GM23248 (cell line): ENCODE measurements around the gene SH3PXD2A. TPM values are rescaled to one million over a fixed set of nuclear protein-coding genes. Genes with fewer than 3 reads are reported as not detected.

Experiments used
- DNase-seq: peaks from one replicate; pipeline ENCODE4 v3.0.0-alpha.2; 2015
- H2AFZ ChIP-seq: fragments of 200-600 bp; sonication (generic); 2 replicates; pipeline ENCODE4 v1.6.1; 2016; ENCODE audit warnings: antibody characterized with exemption
- H3F3A ChIP-seq: fragments of 200-600 bp; sonication (generic); 2 replicates; pipeline ENCODE4 v1.6.1; 2016; ENCODE audit warnings: mild to moderate bottlenecking, antibody characterized with exemption, mixed run types; ENCODE audit not compliant: insufficient read depth
- H3K27ac ChIP-seq: fragments of 200-600 bp; sonication (generic); 2 replicates; pipeline ENCODE4 v1.5.1; 2016; ENCODE audit warnings: mild to moderate bottlenecking
- H3K27me3 ChIP-seq: fragments of 200-600 bp; sonication (generic); replicated peaks from 2 replicates; pipeline ENCODE4 v1.6.1; 2016; ENCODE audit warnings: mild to moderate bottlenecking; ENCODE audit not compliant: insufficient read depth
- H3K36me3 ChIP-seq: fragments of 200-600 bp; sonication (generic); 2 replicates; pipeline ENCODE4 v1.6.1; 2016; ENCODE audit warnings: low read depth, mild to moderate bottlenecking
- H3K4me1 ChIP-seq: fragments of 200-600 bp; sonication (generic); 2 replicates; pipeline ENCODE4 v1.6.1; 2016; ENCODE audit warnings: mild to moderate bottlenecking; ENCODE audit not compliant: insufficient read depth
- H3K4me2 ChIP-seq: fragments of 200-600 bp; sonication (generic); one replicate; pipeline ENCODE4 v1.6.1; 2016; ENCODE audit warnings: mild to moderate bottlenecking; ENCODE audit not compliant: unreplicated experiment
- H3K4me3 ChIP-seq: fragments of 200-600 bp; sonication (generic); 2 replicates; pipeline ENCODE4 v1.5.1; 2016; ENCODE audit warnings: mild to moderate bottlenecking
- H3K79me2 ChIP-seq: fragments of 200-600 bp; sonication (generic); 2 replicates; pipeline ENCODE4 v1.6.1; 2016; ENCODE audit warnings: mild to moderate bottlenecking; ENCODE audit not compliant: insufficient read depth
- H3K9ac ChIP-seq: fragments of 200-600 bp; sonication (generic); 2 replicates; pipeline ENCODE4 v1.6.1; 2016; ENCODE audit warnings: mild to moderate bottlenecking
- H3K9me2 ChIP-seq: fragments of 200-600 bp; sonication (generic); 2 replicates; pipeline ENCODE4 v1.6.1; 2016; ENCODE audit warnings: mixed run types, mild to moderate bottlenecking, moderate library complexity; ENCODE audit not compliant: insufficient read depth
- H3K9me3 ChIP-seq: fragments of 200-600 bp; sonication (generic); one replicate; pipeline ENCODE4 v1.6.1; 2017; ENCODE audit warnings: low read depth
- H4K20me1 ChIP-seq: fragments of 200-600 bp; sonication (generic); 2 replicates; pipeline ENCODE4 v1.6.0; 2016; ENCODE audit not compliant: insufficient read depth
- EZH2 ChIP-seq: fragments of 200-600 bp; sonication (generic); IDR thresholded peaks from 2 replicates; pipeline ENCODE4 v1.6.1; 2018; ENCODE audit warnings: antibody characterized with exemption, mild to moderate bottlenecking; ENCODE audit not compliant: insufficient read depth, poor library complexity, severe bottlenecking
- EZH2phosphoT487 ChIP-seq: fragments of 200-600 bp; sonication (generic); IDR thresholded peaks from 2 replicates; pipeline ENCODE4 v1.6.1; 2018; ENCODE audit warnings: antibody characterized with exemption, moderate library complexity, mild to moderate bottlenecking, low read depth; ENCODE audit not compliant: insufficient read depth
- WGBS, 2 experiments: methylation state at CpG; one replicate each; pipeline ENCODE4 v1.1.6; 2015 to 2017; ENCODE audit warnings: low lambda C conversion rate in 2 of 2, low coverage in 1 of 2; ENCODE audit errors: missing lambda C conversion rate in 2 of 2; 5-methylcytosine and 5-hydroxymethylcytosine counted together
- in situ Hi-C: fragments of 300-500 bp; cut with MboI; formaldehyde crosslinking; loops from 2 replicates; pipeline ENCODE4 v1.15.0; 2020
- polyA plus RNA-seq: library from polyadenylated mRNA; unstranded; fragments of >200 nt; fragmentation: Nextera tagmentation; extraction: Ambion mirVana; gene quantifications from 2 replicates; pipeline ENCODE4 v1.2.1, GENCODE V29; 2016
- total RNA-seq: library from RNA; depleted of rRNA; stranded (reverse); fragments of >200 nt; shearing (Covaris generic); gene quantifications from 2 replicates; pipeline ENCODE4 v1.2.3, GENCODE V29; 2014

Gene SH3PXD2A
- total and polyA plus RNA-seq, 2 experiments from 2014 or later = 34.0 to 58.0 TPM

DNA sequence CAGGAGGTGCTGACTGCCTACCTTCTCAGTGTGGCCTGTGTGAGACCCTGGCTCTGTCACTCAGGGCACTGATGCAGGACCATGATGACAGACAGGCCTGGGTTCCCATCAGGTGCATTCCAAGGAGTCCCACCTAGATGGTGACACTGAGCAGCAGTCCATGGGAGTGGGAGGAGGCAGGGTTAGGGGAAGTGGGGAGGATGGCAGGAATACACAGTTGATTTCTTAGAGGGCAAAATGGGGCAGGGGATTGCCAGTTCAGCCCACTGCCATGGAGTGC lies 155.0 kb downstream of the SH3PXD2A start:
- no peaks in the 10 kb centered on the region for H3K9me3 ChIP-seq
- peaks cover 20% of the 10 kb centered on the region for H3K4me1 ChIP-seq
- no peak overlapping the region for H3K4me3 ChIP-seq
- no peak overlapping the region for H3K4me2 ChIP-seq
- no peak overlapping the region for H3K9ac ChIP-seq
- H3K36me3 ChIP-seq = no peaks in the 10 kb centered on the region
- DNase-seq = no peak
- no peak overlapping the region for H3K27ac ChIP-seq
- TF ChIP-seq EZH2phosphoT487 = no peak
- no peaks in the 10 kb centered on the region for H4K20me1 ChIP-seq
- H3K79me2 ChIP-seq = no peaks in the 10 kb centered on the region
- H2AFZ ChIP-seq = no peak overlapping the region
- H3F3A ChIP-seq = peaks cover 21% of the 10 kb centered on the region
- H3K27me3 ChIP-seq = no peaks in the 10 kb centered on the region
- no peaks in the 10 kb centered on the region for H3K9me2 ChIP-seq
- in situ Hi-C loops = loop anchor here (25.0 kb wide), 1 partner anchor 512 kb away; no protein-coding TSS in a partner anchor

DNA sequence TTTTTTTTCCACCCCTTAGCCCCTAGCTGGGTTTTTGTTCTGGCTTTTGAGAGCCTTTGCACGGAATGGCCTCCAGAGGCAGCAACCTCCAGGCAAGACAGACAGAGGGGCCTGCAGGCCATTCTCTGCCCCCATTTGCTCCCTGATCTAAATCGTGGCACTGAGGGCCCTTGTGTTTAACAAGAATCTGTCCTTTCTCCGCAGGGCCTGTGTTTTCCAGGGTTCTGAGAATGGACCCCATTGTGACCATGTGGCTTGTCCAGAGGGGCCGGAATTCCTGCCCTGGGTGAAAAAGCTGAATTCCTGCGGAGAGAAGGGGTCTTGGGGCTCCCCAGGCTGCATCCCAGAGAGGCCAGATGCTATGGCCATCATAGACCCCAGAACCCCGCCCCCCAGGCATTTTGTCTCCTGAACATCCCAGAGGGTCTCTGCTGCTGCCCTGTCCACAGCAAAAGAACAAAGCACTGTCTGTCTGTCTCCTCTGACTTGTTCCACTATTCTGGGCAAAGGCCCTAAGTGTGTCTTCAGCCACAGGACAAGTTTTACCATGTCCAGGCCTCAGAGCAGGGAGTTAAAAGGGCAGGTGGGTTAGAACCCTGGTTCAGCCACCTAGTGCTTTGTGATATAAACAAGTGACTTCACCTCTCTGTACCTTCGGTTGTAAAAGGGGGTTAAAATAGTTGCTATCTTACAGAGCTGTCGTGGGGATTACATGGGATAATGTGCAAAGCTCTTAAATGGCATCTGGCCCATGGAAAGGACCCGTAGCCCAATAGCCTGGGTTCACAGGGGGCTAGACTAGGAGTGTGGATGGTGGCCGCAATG lies 155.6 kb downstream of the SH3PXD2A start:
- H3K27me3 ChIP-seq = no peaks in the 10 kb centered on the region
- H3K4me2 ChIP-seq = no peak overlapping the region
- no peaks in the 10 kb centered on the region for H3K9me3 ChIP-seq
- no peaks in the 10 kb centered on the region for H3K9me2 ChIP-seq
- TF ChIP-seq EZH2 (no peak), EZH2phosphoT487 (no peak)
- in situ Hi-C loops = loop anchor here (25.0 kb wide), 1 partner anchor 512 kb away; no protein-coding TSS in a partner anchor
- H3K36me3 ChIP-seq = no peaks in the 10 kb centered on the region
- no peak overlapping the region for H3K4me3 ChIP-seq
- no peak overlapping the region for H3K27ac ChIP-seq
- no peak overlapping the region for H3K9ac ChIP-seq
- H2AFZ ChIP-seq = no peak overlapping the region
- no peaks in the 10 kb centered on the region for H3K79me2 ChIP-seq
- no peak for DNase-seq
- H4K20me1 ChIP-seq = no peaks in the 10 kb centered on the region
- peaks cover 25% of the 10 kb centered on the region for H3K4me1 ChIP-seq
- WGBS, 2 experiments = 87 to 88% methylated on average over 10 of the region's 10 CpGs
- H3F3A ChIP-seq = peaks cover 25% of the 10 kb centered on the region

DNA sequence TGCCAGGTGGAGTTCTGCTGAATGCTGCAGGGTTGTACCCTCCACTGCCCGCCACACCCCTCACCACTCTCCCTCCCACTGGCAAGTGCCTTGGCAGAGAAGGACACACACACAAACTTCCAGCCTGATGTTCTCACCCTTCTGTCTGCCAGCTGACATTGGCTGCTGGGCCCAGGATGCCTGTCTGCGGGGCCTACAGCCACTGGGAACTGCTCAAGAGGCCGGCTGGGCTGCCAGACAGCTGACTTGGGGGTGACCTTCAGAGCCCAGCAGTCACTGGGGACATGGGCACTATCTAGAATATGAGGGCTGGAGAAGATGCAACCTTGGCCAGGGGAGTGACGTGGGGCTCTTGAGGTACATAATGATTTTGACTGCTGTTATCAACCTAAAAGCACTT lies 157.1 kb downstream of the SH3PXD2A start:
- no peaks in the 10 kb centered on the region for H4K20me1 ChIP-seq
- H3K36me3 ChIP-seq = no peaks in the 10 kb centered on the region
- no peak overlapping the region for H3K27ac ChIP-seq
- in situ Hi-C loops = no loop called here
- H3K79me2 ChIP-seq = no peaks in the 10 kb centered on the region
- H3K4me3 ChIP-seq = no peak overlapping the region
- TF ChIP-seq EZH2phosphoT487 (no peak), EZH2 (no peak)
- H3K9ac ChIP-seq = no peak overlapping the region
- WGBS, 2 experiments = 75 to 80% methylated on average over 4 of the region's 4 CpGs
- H2AFZ ChIP-seq = no peak overlapping the region
- H3K4me2 ChIP-seq = no peak overlapping the region
- H3K4me1 ChIP-seq = peaks cover 28% of the 10 kb centered on the region
- no peak for DNase-seq
- peaks cover 25% of the 10 kb centered on the region for H3F3A ChIP-seq
- no peaks in the 10 kb centered on the region for H3K9me2 ChIP-seq
- no peaks in the 10 kb centered on the region for H3K9me3 ChIP-seq
- H3K27me3 ChIP-seq = no peaks in the 10 kb centered on the region

DNA sequence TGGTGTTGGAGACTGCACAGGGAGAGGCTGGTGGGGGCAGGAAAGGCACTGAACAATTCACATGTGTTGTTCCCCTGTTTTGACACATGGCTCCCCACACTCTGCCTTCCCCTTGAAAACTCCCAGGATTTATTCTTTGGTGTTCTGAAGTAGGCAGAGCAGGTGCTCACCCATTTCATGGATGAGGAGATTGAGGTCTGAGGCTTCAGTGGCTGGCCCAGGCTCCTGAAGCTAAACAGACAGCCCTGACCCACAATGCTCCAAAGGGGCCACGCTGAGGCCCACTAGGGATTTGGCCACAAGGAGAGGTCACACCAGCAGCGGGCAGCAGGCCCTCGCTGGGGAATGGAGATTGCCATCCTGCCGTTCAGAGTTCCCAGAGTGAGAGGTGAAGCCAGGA lies 157.6 kb downstream of the SH3PXD2A start:
- H3K27ac ChIP-seq = no peak overlapping the region
- H3K4me1 ChIP-seq = peaks cover 28% of the 10 kb centered on the region
- H3K27me3 ChIP-seq = no peaks in the 10 kb centered on the region
- no peaks in the 10 kb centered on the region for H4K20me1 ChIP-seq
- no peaks in the 10 kb centered on the region for H3K79me2 ChIP-seq
- in situ Hi-C loops = no loop called here
- WGBS, 2 experiments = 92 to 94% methylated on average over 4 of the region's 4 CpGs
- H2AFZ ChIP-seq = no peak overlapping the region
- TF ChIP-seq EZH2phosphoT487 (no peak), EZH2 (no peak)
- no peak overlapping the region for H3K4me2 ChIP-seq
- H3K36me3 ChIP-seq = no peaks in the 10 kb centered on the region
- peaks cover 25% of the 10 kb centered on the region for H3F3A ChIP-seq
- H3K4me3 ChIP-seq = no peak overlapping the region
- no peaks in the 10 kb centered on the region for H3K9me2 ChIP-seq
- no peak overlapping the region for H3K9ac ChIP-seq
- no peaks in the 10 kb centered on the region for H3K9me3 ChIP-seq
- DNase-seq = no peak
